ENCODE data around the gene PHF21A.
A peak's percentile ranks its signal among the peaks of the same experiment; 100 is the strongest.

DNA sequence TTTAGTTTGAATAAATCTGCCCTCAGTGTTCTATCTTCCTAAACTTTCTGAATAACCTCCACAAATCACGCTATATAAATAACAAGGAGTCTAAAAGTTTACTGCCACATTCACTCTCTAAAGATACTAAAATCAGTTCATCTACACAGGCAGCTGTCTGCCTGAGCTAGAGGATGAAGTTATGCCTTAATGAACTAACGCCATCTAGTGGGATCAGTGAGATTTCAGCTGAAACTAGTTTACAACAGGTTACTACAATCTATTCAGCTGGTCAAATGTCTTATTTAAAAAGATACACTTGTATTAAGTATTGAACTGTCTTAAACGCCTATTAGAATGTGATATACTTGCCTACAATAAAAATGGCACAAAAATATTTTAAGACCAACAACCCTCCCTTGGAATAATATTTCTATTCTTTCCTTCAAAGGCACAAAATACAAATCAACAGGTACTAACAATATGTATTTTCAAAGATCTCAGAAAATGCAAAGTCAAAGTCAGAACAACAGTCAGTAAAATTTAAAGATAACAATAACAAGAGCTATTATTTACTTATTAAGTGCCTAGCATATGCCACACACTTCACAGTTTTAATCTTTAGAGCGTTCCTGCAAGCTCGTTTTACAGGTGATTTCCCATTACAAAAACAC lies 114.7 kb downstream of the PHF21A start:
- TF ChIP-seq POLR2A (IDR thresholded peaks at IDR 0.05) (no peak), POLR2AphosphoS5 (IDR thresholded peaks at IDR 0.05) (peak; percentile 63)
- TF ChIP-seq, protein P1, sequence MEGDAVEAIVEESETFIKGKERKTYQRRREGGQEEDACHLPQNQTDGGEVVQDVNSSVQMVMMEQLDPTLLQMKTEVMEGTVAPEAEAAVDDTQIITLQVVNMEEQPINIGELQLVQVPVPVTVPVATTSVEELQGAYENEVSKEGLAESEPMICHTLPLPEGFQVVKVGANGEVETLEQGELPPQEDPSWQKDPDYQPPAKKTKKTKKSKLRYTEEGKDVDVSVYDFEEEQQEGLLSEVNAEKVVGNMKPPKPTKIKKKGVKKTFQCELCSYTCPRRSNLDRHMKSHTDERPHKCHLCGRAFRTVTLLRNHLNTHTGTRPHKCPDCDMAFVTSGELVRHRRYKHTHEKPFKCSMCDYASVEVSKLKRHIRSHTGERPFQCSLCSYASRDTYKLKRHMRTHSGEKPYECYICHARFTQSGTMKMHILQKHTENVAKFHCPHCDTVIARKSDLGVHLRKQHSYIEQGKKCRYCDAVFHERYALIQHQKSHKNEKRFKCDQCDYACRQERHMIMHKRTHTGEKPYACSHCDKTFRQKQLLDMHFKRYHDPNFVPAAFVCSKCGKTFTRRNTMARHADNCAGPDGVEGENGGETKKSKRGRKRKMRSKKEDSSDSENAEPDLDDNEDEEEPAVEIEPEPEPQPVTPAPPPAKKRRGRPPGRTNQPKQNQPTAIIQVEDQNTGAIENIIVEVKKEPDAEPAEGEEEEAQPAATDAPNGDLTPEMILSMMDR (IDR thresholded peaks at IDR 0.05), result peak in 3 of 4 experiments; percentile 56 to 83 (median 75)
